Tibial nerve (tissue), 4 donors: ENCODE measurements around the gene DLGAP1. TPM values are rescaled to one million over a fixed set of nuclear protein-coding genes. Genes with fewer than 3 reads are reported as not detected.

ENCODE experiments used
- DNase-seq, 2 donors: peaks; one replicate each; pipeline ENCODE4 v3.0.0-alpha.2; 2019; ENCODE audit warnings: low spot score in 2 of 2
- H3K27ac ChIP-seq, 4 donors: fragments of 200-600 bp; sonication (generic) in 3 of 4; one replicate each; pipeline ENCODE4 v1.5.1; 2017 to 2019; ENCODE audit warnings: mild to moderate bottlenecking in 1 of 4
- H3K27me3 ChIP-seq, 2 donors: fragments of 200-600 bp; sonication (generic) in 1 of 2; one replicate each; pipeline versions ENCODE4 v1.5.1 to v1.6.0; 2017 to 2019
- H3K36me3 ChIP-seq, 3 donors: fragments of 200-600 bp; sonication (generic); one replicate each; pipeline ENCODE4 v1.5.1; 2018 to 2019
- H3K4me1 ChIP-seq, 4 donors: fragments of 200-600 bp; sonication (generic) in 3 of 4; one replicate each; pipeline ENCODE4 v1.5.1; 2017 to 2019
- H3K4me3 ChIP-seq, 4 donors: fragments of 200-600 bp; sonication (generic) in 3 of 4; one replicate each; pipeline ENCODE4 v1.5.1; 2017 to 2019; ENCODE audit warnings: mild to moderate bottlenecking in 1 of 4, moderate library complexity in 1 of 4
- H3K9me3 ChIP-seq, 4 donors: fragments of 200-600 bp; sonication (generic) in 3 of 4; one replicate each; pipeline ENCODE4 v1.5.1; 2017 to 2019
- CTCF ChIP-seq, 5 experiments: fragments of 200-600 bp in 3 of 5; fragments of 450-650 bp in 2 of 5; sonication (generic) in 3 of 5; IDR thresholded peaks; one replicate each; pipeline ENCODE4 v1.5.1; 2016 to 2019; ENCODE audit warnings: antibody characterized with exemption in 5 of 5, mild to moderate bottlenecking in 3 of 5, moderate library complexity in 2 of 5
- EP300 ChIP-seq, 2 donors: sonication (generic); formaldehyde crosslinking; IDR thresholded peaks; one replicate each; pipeline ENCODE4 v1.6.1; 2017; ENCODE audit warnings: antibody characterized with exemption in 2 of 2, mild to moderate bottlenecking in 1 of 2
- POLR2A ChIP-seq, 2 donors: fragments of 450-650 bp; IDR thresholded peaks; one replicate each; pipeline ENCODE4 v1.6.1; 2017; ENCODE audit warnings: antibody characterized with exemption in 2 of 2, mild to moderate bottlenecking in 2 of 2, moderate library complexity in 2 of 2
- WGBS, 2 donors: methylation state at CpG; one replicate each; pipeline ENCODE4 v1.1.5; 2018; 5-methylcytosine and 5-hydroxymethylcytosine counted together
- total RNA-seq, 4 donors: library from RNA; depleted of rRNA; stranded (reverse); fragments of >200 nt; gene quantifications; one replicate each; pipeline ENCODE4 v1.1.0, GENCODE V29; 2016

Gene DLGAP1
- total RNA-seq, 4 donors from 2014 or later = 1.5 to 18.3 (median 2.5) TPM

DNA sequence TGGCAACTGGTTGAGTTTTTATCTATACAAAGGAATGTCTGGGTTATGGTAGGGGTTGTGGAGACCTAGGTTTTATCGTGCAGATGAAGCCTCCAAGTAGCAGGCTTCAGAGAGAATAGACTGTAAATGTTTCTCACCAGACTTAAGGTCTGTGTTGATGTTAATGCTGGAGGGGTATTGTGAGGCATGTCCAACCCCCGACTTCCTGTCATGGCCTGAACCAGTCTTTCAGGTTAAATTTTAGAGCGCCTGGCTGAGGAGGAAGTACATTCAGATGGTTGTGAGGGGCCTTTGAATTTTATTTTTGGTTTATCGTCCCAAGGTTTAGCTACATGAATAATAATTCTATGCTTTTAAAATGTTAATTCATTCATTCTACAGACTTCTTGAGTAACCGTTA lies 435.1 kb downstream of the DLGAP1 start:
- TF ChIP-seq EP300 (IDR thresholded peaks at IDR 0.05) (no peak), CTCF (IDR thresholded peaks at IDR 0.05) (no peak), POLR2A (IDR thresholded peaks at IDR 0.05) (no peak)
- Histone ChIP-seq H3K27me3 (no peaks in the 10 kb centered on the region), H3K27ac (no peak overlapping the region), H3K4me1 (no peaks in the 10 kb centered on the region), H3K36me3 (no peaks in the 10 kb centered on the region), H3K9me3 (no peaks in the 10 kb centered on the region), H3K4me3 (no peak overlapping the region)
- 67 to 80% methylated on average over 5 of the region's 5 CpGs for WGBS, 2 donors
- no peak for DNase-seq

- Histone ChIP-seq H3K36me3 (no peaks in the 10 kb centered on the region), H3K4me1 (no peaks in the 10 kb centered on the region), H3K27ac (no peak overlapping the region), H3K9me3 (no peaks in the 10 kb centered on the region), H3K4me3 (no peak overlapping the region), H3K27me3 (no peaks in the 10 kb centered on the region)
- WGBS, 2 donors = 63 to 69% methylated on average over 3 of the region's 3 CpGs
- no peak for TF ChIP-seq EP300 (IDR thresholded peaks at IDR 0.05)
- TF ChIP-seq POLR2A (IDR thresholded peaks at IDR 0.05) = no peak
- TF ChIP-seq CTCF (IDR thresholded peaks at IDR 0.05) = no peak
- DNase-seq = no peak
These were observed 437.6 kb downstream of the DLGAP1 start for GRCh38 chr18:4017480-4017879.

GRCh38 chr18:4016391-4017049 lies 438.6 kb downstream of the DLGAP1 start:
- Histone ChIP-seq H3K27ac (no peak overlapping the region), H3K4me3 (no peak overlapping the region), H3K36me3 (no peaks in the 10 kb centered on the region), H3K27me3 (no peaks in the 10 kb centered on the region), H3K9me3 (no peaks in the 10 kb centered on the region), H3K4me1 (no peaks in the 10 kb centered on the region)
- no peak for DNase-seq
- TF ChIP-seq EP300 (IDR thresholded peaks at IDR 0.05) (no peak), POLR2A (IDR thresholded peaks at IDR 0.05) (no peak), CTCF (IDR thresholded peaks at IDR 0.05) (no peak)
- 87 to 91% methylated on average over 4 of the region's 4 CpGs for WGBS, 2 donors

- H3K4me1 ChIP-seq = no peaks in the 10 kb centered on the region
- no peaks in the 10 kb centered on the region for H3K36me3 ChIP-seq
- no peak for DNase-seq
- H3K27me3 ChIP-seq = no peaks in the 10 kb centered on the region
- no peaks in the 10 kb centered on the region for H3K9me3 ChIP-seq
- no peak overlapping the region for H3K27ac ChIP-seq
- H3K4me3 ChIP-seq = no peak overlapping the region
- TF ChIP-seq CTCF (IDR thresholded peaks at IDR 0.05) = no peak
- no peak for TF ChIP-seq EP300 (IDR thresholded peaks at IDR 0.05)
- no peak for TF ChIP-seq POLR2A (IDR thresholded peaks at IDR 0.05)
These were observed 447.3 kb downstream of the DLGAP1 start for GRCh38 chr18:4007846-4008245.

DNA sequence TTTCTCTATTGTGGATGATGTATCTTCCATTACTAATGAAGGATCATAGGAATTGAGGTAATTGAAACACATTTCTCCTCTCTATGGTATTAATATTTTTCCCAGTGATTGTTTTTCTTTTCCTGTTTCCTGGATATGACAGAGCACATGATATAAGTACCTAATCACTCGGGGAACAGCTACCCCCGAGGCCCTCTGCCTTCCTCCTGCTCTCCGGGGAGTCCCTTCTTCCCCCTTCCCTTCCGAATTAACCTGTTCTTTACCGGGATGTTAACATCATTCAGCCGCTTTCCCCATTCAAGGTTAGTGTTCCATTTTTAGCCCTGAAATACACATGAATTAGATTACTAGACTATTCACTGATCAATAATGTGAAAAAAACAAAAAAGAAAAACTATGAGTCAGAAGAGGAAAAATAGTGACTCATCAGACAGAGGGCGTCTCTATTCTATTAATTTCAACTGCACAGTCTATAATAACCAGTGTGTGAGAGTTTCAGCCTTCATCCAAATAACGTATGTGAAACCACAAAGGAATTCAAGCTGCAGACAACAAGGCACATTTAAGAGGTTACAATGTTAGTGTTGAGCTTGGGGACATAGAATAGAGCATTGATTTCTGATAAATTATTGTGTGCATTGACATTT lies 450.8 kb downstream of the DLGAP1 start:
- H3K9me3 ChIP-seq = no peaks in the 10 kb centered on the region
- TF ChIP-seq POLR2A (IDR thresholded peaks at IDR 0.05) = no peak
- TF ChIP-seq CTCF (IDR thresholded peaks at IDR 0.05) = no peak
- TF ChIP-seq EP300 (IDR thresholded peaks at IDR 0.05) = no peak
- H3K27ac ChIP-seq = no peak overlapping the region
- 31 to 32% methylated on average over 8 of the region's 8 CpGs for WGBS, 2 donors
- H3K36me3 ChIP-seq = no peaks in the 10 kb centered on the region
- DNase-seq = no peak
- no peak overlapping the region for H3K4me3 ChIP-seq
- H3K27me3 ChIP-seq = no peaks in the 10 kb centered on the region
- H3K4me1 ChIP-seq = no peaks in the 10 kb centered on the region
